Liver (tissue), 9 donors: ENCODE data around the gene TAS2R8. TPM values are rescaled to one million over a fixed set of nuclear protein-coding genes. Genes with fewer than 3 reads are reported as not detected.

Source experiments
- DNase-seq: peaks from one replicate; pipeline ENCODE4 v3.0.0-alpha.2; 2017; ENCODE audit warnings: low spot score
- H3K27ac ChIP-seq, 2 donors: one replicate each; pipeline ENCODE4 v1.7.0; 2013; ENCODE audit warnings: inconsistent platforms in 2 of 2, low read length in 2 of 2, control low read depth in 1 of 2, low read depth in 1 of 2, mild to moderate bottlenecking in 1 of 2
- H3K27me3 ChIP-seq, 4 donors: one replicate each; pipeline versions ENCODE4 v1.6.1 to v1.7.0; 2013; ENCODE audit warnings: low read length in 3 of 4, inconsistent platforms in 1 of 4, mild to moderate bottlenecking in 1 of 4, moderate library complexity in 1 of 4; ENCODE audit not compliant: control insufficient read depth in 4 of 4, insufficient read depth in 4 of 4
- H3K36me3 ChIP-seq, 4 donors: one replicate each; pipeline versions ENCODE4 v1.6.1 to v1.7.0; 2013; ENCODE audit warnings: low read length in 3 of 4, mild to moderate bottlenecking in 3 of 4, low read depth in 1 of 4, moderate library complexity in 1 of 4; ENCODE audit not compliant: control insufficient read depth in 4 of 4, insufficient read depth in 3 of 4
- H3K4me1 ChIP-seq, 4 donors: one replicate each; pipeline versions ENCODE4 v1.6.1 to v1.7.0; 2013; ENCODE audit warnings: low read length in 3 of 4, mild to moderate bottlenecking in 3 of 4, moderate library complexity in 1 of 4; ENCODE audit not compliant: control insufficient read depth in 4 of 4, insufficient read depth in 4 of 4
- H3K4me3 ChIP-seq, 3 donors: one replicate each; pipeline versions ENCODE4 v1.6.1 to v1.7.0; 2013; ENCODE audit warnings: low read length in 3 of 3, control low read depth in 1 of 3, low read depth in 1 of 3, mild to moderate bottlenecking in 1 of 3
- H3K9ac ChIP-seq, 2 donors: one replicate each; pipeline ENCODE4 v1.7.0; 2013; ENCODE audit warnings: low read length in 2 of 2, mild to moderate bottlenecking in 2 of 2, moderate library complexity in 2 of 2, control low read depth in 1 of 2, low read depth in 1 of 2
- H3K9me3 ChIP-seq, 4 donors: one replicate each; pipeline versions ENCODE4 v1.6.1 to v1.7.0; 2013; ENCODE audit warnings: low read length in 3 of 4; ENCODE audit not compliant: control insufficient read depth in 4 of 4
- ATF3 ChIP-seq: IDR thresholded peaks from 2 replicates; pipeline ENCODE4 v1.6.1; 2016; ENCODE audit warnings: antibody characterized with exemption
- CTCF ChIP-seq: fragments of 150-350 bp; IDR thresholded peaks from 2 replicates; pipeline ENCODE4 v1.5.1; 2017; ENCODE audit warnings: improper control_type of control experiment, low read depth, low read length; ENCODE audit not compliant: missing input control
- EGR1 ChIP-seq, 2 donors: IDR thresholded peaks; 2 replicates each; pipeline ENCODE4 v1.6.1; 2016 to 2018; ENCODE audit warnings: antibody characterized with exemption in 2 of 2, low read depth in 2 of 2
- FOXA1 ChIP-seq: IDR thresholded peaks from 2 replicates; pipeline ENCODE4 v1.6.1; 2016; ENCODE audit warnings: antibody characterized with exemption
- FOXA2 ChIP-seq: IDR thresholded peaks from 2 replicates; pipeline ENCODE4 v1.6.1; 2016; ENCODE audit warnings: antibody characterized with exemption
- GABPA ChIP-seq, 2 donors: IDR thresholded peaks in 1 of 2; conservative IDR thresholded peaks in 1 of 2; 2 replicates each; pipeline ENCODE4 v1.6.1; 2016; ENCODE audit warnings: antibody characterized with exemption in 2 of 2, mild to moderate bottlenecking in 1 of 2, moderate library complexity in 1 of 2
- HNF4A ChIP-seq, 2 donors: conservative IDR thresholded peaks; 2 replicates each; pipeline ENCODE4 v1.6.1; 2016; ENCODE audit warnings: antibody characterized with exemption in 2 of 2, mild to moderate bottlenecking in 2 of 2
- HNF4G ChIP-seq: IDR thresholded peaks from 2 replicates; pipeline ENCODE4 v1.6.1; 2016; ENCODE audit warnings: antibody characterized with exemption
- JUND ChIP-seq, 2 donors: IDR thresholded peaks; 2 replicates each; pipeline ENCODE4 v1.6.1; 2016; ENCODE audit warnings: antibody characterized with exemption in 2 of 2
- NR2F2 ChIP-seq: IDR thresholded peaks from 2 replicates; pipeline ENCODE4 v1.6.1; 2016; ENCODE audit warnings: antibody characterized with exemption
- RAD21 ChIP-seq, 2 donors: IDR thresholded peaks; 2 replicates each; pipeline ENCODE4 v1.6.1; 2016; ENCODE audit warnings: antibody characterized with exemption in 2 of 2, mild to moderate bottlenecking in 2 of 2
- RXRA ChIP-seq, 2 donors: IDR thresholded peaks; 2 replicates each; pipeline ENCODE4 v1.6.1; 2017 to 2018; ENCODE audit warnings: antibody characterized with exemption in 2 of 2, mild to moderate bottlenecking in 1 of 2
- SP1 ChIP-seq: IDR thresholded peaks from 2 replicates; pipeline ENCODE4 v1.6.1; 2018; ENCODE audit warnings: antibody characterized with exemption, mild to moderate bottlenecking
- TAF1 ChIP-seq: conservative IDR thresholded peaks from 2 replicates; pipeline ENCODE4 v1.6.1; 2016; ENCODE audit warnings: antibody characterized with exemption, mild to moderate bottlenecking
- YY1 ChIP-seq: IDR thresholded peaks from 2 replicates; pipeline ENCODE4 v1.6.1; 2016; ENCODE audit warnings: antibody characterized with exemption, mild to moderate bottlenecking
- WGBS: extraction: QIAGEN DNeasy Blood & Tissue Kit; methylation state at CpG from one replicate; pipeline ENCODE4 v1.1.7; 2013; 5-methylcytosine and 5-hydroxymethylcytosine counted together
- polyA plus RNA-seq, 2 donors: library from polyadenylated mRNA; stranded (reverse) in 1 of 2; unstranded in 1 of 2; fragments of 200-250 nt in 1 of 2; fragments of >200 nt in 1 of 2; fragmentation: Nextera tagmentation in 1 of 2; extraction: Ambion mirVana in 1 of 2; gene quantifications; one replicate each; pipeline versions ENCODE4 v1.2.1 to v1.2.3, GENCODE V29; 2013 to 2015
- total RNA-seq, 2 donors: library from RNA; depleted of rRNA; stranded (reverse); fragments of >200 nt; gene quantifications; one replicate each; pipeline ENCODE4 v1.2.3, GENCODE V29; 2014
- TF ChIP-seq, protein P1 (sequence below): IDR thresholded peaks from 2 replicates; pipeline ENCODE4 v1.6.1; 2016; ENCODE audit warnings: antibody characterized with exemption
- TF ChIP-seq, protein P2 (sequence below): IDR thresholded peaks from 2 replicates; pipeline ENCODE4 v1.6.1; 2016; ENCODE audit warnings: antibody characterized with exemption
- TF ChIP-seq, protein P3 (sequence below): IDR thresholded peaks from 2 replicates; pipeline ENCODE4 v1.6.1; 2016; ENCODE audit warnings: antibody characterized with exemption, mild to moderate bottlenecking
- donor health status: healthy.
- donor health status: healthy.
- donor health status: healthy.
- donor health status: healthy.
- donor health status: healthy.

Gene TAS2R8
- total and polyA plus RNA-seq, 4 donors: 0.25 TPM; not detected in 3

GRCh38 chr12:10855807-10856206 is 48.7 kb upstream of the TAS2R8 start:
- TF ChIP-seq ATF3 (no peak), CTCF (no peak), GABPA (IDR thresholded peaks at IDR 0.05 in 1 of 2, conservative IDR thresholded peaks at IDR 0.05 in 1 of 2) (no peak), TAF1 (no peak), RAD21 (IDR thresholded peaks at IDR 0.05) (no peak), HNF4G (no peak), RXRA (IDR thresholded peaks at IDR 0.05) (no peak), EGR1 (IDR thresholded peaks at IDR 0.05; ENCODE audit: low read depth in 2 of 2) (no peak), FOXA1 (no peak), NR2F2 (no peak), JUND (IDR thresholded peaks at IDR 0.05) (no peak), HNF4A (conservative IDR thresholded peaks at IDR 0.05) (no peak), FOXA2 (no peak), SP1 (no peak), YY1 (no peak)
- TF ChIP-seq, protein P1, sequence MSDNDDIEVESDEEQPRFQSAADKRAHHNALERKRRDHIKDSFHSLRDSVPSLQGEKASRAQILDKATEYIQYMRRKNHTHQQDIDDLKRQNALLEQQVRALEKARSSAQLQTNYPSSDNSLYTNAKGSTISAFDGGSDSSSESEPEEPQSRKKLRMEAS: no peak
- TF ChIP-seq, protein P2, sequence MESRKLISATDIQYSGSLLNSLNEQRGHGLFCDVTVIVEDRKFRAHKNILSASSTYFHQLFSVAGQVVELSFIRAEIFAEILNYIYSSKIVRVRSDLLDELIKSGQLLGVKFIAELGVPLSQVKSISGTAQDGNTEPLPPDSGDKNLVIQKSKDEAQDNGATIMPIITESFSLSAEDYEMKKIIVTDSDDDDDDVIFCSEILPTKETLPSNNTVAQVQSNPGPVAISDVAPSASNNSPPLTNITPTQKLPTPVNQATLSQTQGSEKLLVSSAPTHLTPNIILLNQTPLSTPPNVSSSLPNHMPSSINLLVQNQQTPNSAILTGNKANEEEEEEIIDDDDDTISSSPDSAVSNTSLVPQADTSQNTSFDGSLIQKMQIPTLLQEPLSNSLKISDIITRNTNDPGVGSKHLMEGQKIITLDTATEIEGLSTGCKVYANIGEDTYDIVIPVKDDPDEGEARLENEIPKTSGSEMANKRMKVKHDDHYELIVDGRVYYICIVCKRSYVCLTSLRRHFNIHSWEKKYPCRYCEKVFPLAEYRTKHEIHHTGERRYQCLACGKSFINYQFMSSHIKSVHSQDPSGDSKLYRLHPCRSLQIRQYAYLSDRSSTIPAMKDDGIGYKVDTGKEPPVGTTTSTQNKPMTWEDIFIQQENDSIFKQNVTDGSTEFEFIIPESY: no peak
- TF ChIP-seq, protein P3, sequence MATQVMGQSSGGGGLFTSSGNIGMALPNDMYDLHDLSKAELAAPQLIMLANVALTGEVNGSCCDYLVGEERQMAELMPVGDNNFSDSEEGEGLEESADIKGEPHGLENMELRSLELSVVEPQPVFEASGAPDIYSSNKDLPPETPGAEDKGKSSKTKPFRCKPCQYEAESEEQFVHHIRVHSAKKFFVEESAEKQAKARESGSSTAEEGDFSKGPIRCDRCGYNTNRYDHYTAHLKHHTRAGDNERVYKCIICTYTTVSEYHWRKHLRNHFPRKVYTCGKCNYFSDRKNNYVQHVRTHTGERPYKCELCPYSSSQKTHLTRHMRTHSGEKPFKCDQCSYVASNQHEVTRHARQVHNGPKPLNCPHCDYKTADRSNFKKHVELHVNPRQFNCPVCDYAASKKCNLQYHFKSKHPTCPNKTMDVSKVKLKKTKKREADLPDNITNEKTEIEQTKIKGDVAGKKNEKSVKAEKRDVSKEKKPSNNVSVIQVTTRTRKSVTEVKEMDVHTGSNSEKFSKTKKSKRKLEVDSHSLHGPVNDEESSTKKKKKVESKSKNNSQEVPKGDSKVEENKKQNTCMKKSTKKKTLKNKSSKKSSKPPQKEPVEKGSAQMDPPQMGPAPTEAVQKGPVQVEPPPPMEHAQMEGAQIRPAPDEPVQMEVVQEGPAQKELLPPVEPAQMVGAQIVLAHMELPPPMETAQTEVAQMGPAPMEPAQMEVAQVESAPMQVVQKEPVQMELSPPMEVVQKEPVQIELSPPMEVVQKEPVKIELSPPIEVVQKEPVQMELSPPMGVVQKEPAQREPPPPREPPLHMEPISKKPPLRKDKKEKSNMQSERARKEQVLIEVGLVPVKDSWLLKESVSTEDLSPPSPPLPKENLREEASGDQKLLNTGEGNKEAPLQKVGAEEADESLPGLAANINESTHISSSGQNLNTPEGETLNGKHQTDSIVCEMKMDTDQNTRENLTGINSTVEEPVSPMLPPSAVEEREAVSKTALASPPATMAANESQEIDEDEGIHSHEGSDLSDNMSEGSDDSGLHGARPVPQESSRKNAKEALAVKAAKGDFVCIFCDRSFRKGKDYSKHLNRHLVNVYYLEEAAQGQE: no peak
- WGBS: 97% methylated on average over 2 of the region's 2 CpGs
- H3K4me1 ChIP-seq: no peaks in the 10 kb centered on the region
- peaks cover 0 to 6% (median 0%) of the 10 kb centered on the region in 4 donors for H3K36me3 ChIP-seq
- DNase-seq: no peak
- H3K27me3 ChIP-seq: no peaks in the 10 kb centered on the region
- no peak overlapping the region for H3K4me3 ChIP-seq
- no peak overlapping the region for H3K27ac ChIP-seq
- no peak overlapping the region for H3K9ac ChIP-seq
- peaks cover 0 to 2% (median 0%) of the 10 kb centered on the region in 4 donors for H3K9me3 ChIP-seq
